HG03025 (cell line): ENCODE results near the gene ALOXE3.
"Not testable (repeated sequence)": the region's sequence is repeated elsewhere in the genome, so short reads cannot be mapped to it uniquely, and the experiment has no call there.

ENCODE experiments used
- ATAC-seq: cut with Tn5 transposase; IDR thresholded peaks from one replicate; pipeline ENCODE4 v1.9.1; 2021; ENCODE audit warnings: mild to moderate bottlenecking, moderate library complexity; ENCODE audit not compliant: unreplicated experiment, low FRiP score

The ALOXE3 gene

GRCh38 chr17:8075081-8075480, 43.2 kb downstream of the ALOXE3 start:
- no peak for ATAC-seq

- ATAC-seq, result no peak
Observed at GRCh38 chr17:8074554-8074953, 43.8 kb downstream of the ALOXE3 start.

- ATAC-seq, result no peak
Observed at GRCh38 chr17:8073627-8074484, 44.5 kb downstream of the ALOXE3 start.

- ATAC-seq, result no peak
Observed at GRCh38 chr17:8072729-8073461, 45.4 kb downstream of the ALOXE3 start.

- ATAC-seq, result no peak
Observed at GRCh38 chr17:8072341-8072728, 46.0 kb downstream of the ALOXE3 start.

- no peak for ATAC-seq
Observed at GRCh38 chr17:8071496-8071895, 46.8 kb downstream of the ALOXE3 start.

- ATAC-seq, result no peak
Observed at GRCh38 chr17:8069587-8069860, 48.8 kb downstream of the ALOXE3 start.

GRCh38 chr17:8068736-8069586, 49.4 kb downstream of the ALOXE3 start:
- no peak for ATAC-seq

- ATAC-seq, result no peak
Observed at GRCh38 chr17:8067806-8068205, 50.5 kb downstream of the ALOXE3 start.

GRCh38 chr17:8066841-8067775, 51.2 kb downstream of the ALOXE3 start:
- no peak for ATAC-seq

- no peak for ATAC-seq
Observed at GRCh38 chr17:8064561-8065019, 53.7 kb downstream of the ALOXE3 start.

GRCh38 chr17:8063761-8064534, 54.4 kb downstream of the ALOXE3 start:
- no peak for ATAC-seq

GRCh38 chr17:8062807-8063483, 55.4 kb downstream of the ALOXE3 start:
- ATAC-seq, result no peak

- no peak for ATAC-seq
Observed at GRCh38 chr17:8062435-8062806, 55.9 kb downstream of the ALOXE3 start.

GRCh38 chr17:8061851-8062250, 56.5 kb downstream of the ALOXE3 start:
- not testable (repeated sequence) for ATAC-seq

GRCh38 chr17:8060274-8060673, 58.0 kb downstream of the ALOXE3 start:
- no peak for ATAC-seq

GRCh38 chr17:8059131-8059530, 59.2 kb downstream of the ALOXE3 start:
- no peak for ATAC-seq

GRCh38 chr17:8057691-8058114, 60.6 kb downstream of the ALOXE3 start:
- no peak for ATAC-seq
